GM21825 (cell line): Measurements from ENCODE around the gene CHIT1.

Experiments
- ATAC-seq: cut with Tn5 transposase; IDR thresholded peaks from one replicate; pipeline ENCODE4 v1.9.1; 2021; ENCODE audit warnings: mild to moderate bottlenecking, moderate library complexity; ENCODE audit not compliant: unreplicated experiment

The CHIT1 gene

GRCh38 chr1:203190949-203191348 is 38.5 kb downstream of the CHIT1 start:
- ATAC-seq: no peak

- no peak for ATAC-seq
Observed at GRCh38 chr1:203189951-203190352, 39.5 kb downstream of the CHIT1 start.

GRCh38 chr1:203188686-203189232 is 40.7 kb downstream of the CHIT1 start:
- ATAC-seq: no peak

- no peak for ATAC-seq
Observed at GRCh38 chr1:203187689-203188264, 41.7 kb downstream of the CHIT1 start.

GRCh38 chr1:203187304-203187685 is 42.2 kb downstream of the CHIT1 start:
- ATAC-seq: no peak

GRCh38 chr1:203186446-203187303 is 42.8 kb downstream of the CHIT1 start, which contains the start of gene CHI3L1:
TSS of gene CHI3L1 (minus strand) at chr1:203186704. CDS start at chr1:203186623, 81 bp downstream.
- no peak for ATAC-seq

GRCh38 chr1:203186091-203186445 is 43.4 kb downstream of the CHIT1 start:
- ATAC-seq: no peak

GRCh38 chr1:203185585-203185984 is 43.9 kb downstream of the CHIT1 start:
- no peak for ATAC-seq

GRCh38 chr1:203185061-203185461 is 44.4 kb downstream of the CHIT1 start:
- no peak for ATAC-seq

- ATAC-seq: no peak
Observed at GRCh38 chr1:203184467-203184866, 45.0 kb downstream of the CHIT1 start.

- no peak for ATAC-seq
Observed at GRCh38 chr1:203183828-203184227, 45.6 kb downstream of the CHIT1 start.

- ATAC-seq: no peak
Observed at GRCh38 chr1:203182387-203182953, 47.0 kb downstream of the CHIT1 start.

- no peak for ATAC-seq
Observed at GRCh38 chr1:203181586-203182386, 47.7 kb downstream of the CHIT1 start.

GRCh38 chr1:203180611-203181330 is 48.7 kb downstream of the CHIT1 start:
- no peak for ATAC-seq

- ATAC-seq: no peak
Observed at GRCh38 chr1:203179667-203180005, 49.8 kb downstream of the CHIT1 start.

GRCh38 chr1:203178821-203179666 is 50.4 kb downstream of the CHIT1 start:
- ATAC-seq: no peak

GRCh38 chr1:203178083-203178482 is 51.4 kb downstream of the CHIT1 start:
- ATAC-seq: no peak

- ATAC-seq: no peak
Observed at GRCh38 chr1:203177470-203178039, 51.9 kb downstream of the CHIT1 start.

- ATAC-seq: no peak
Observed at GRCh38 chr1:203177036-203177405, 52.5 kb downstream of the CHIT1 start.
